ENCODE results near the gene DACT1. TPM values are rescaled to one million over a fixed set of nuclear protein-coding genes. Genes with fewer than 3 reads are reported as not detected.

Gene DACT1
- total and polyA plus RNA-seq, 9 donors, result 16.7 to 40.3 (median 27.1) TPM

- no peak for DNase-seq
- Histone ChIP-seq H3K36me3 (ENCODE audit: control insufficient read depth, insufficient read depth, low read length) (no peaks in the 10 kb centered on the region), H3K27ac (ENCODE audit: low read length) (no peak overlapping the region), H3K9me3 (replicated peaks; ENCODE audit: control insufficient read depth, low read depth, low read length) (no peaks in the 10 kb centered on the region), H3K4me3 (ENCODE audit: low read length) (no peak overlapping the region), H3K27me3 (ENCODE audit: control insufficient read depth, insufficient read depth, low read length) (no peaks in the 10 kb centered on the region), H3K4me1 (ENCODE audit: control insufficient read depth, insufficient read depth, low read length) (no peaks in the 10 kb centered on the region)
- 53% methylated on average over 6 of the region's 7 CpGs for WGBS (ENCODE audit: insufficient coverage)
Observed at GRCh38 chr14:58607131-58607951, 30.4 kb upstream of the DACT1 start.

GRCh38 chr14:58607952-58608317 lies 29.8 kb upstream of the DACT1 start:
- Histone ChIP-seq H3K4me1 (ENCODE audit: control insufficient read depth, insufficient read depth, low read length) (no peaks in the 10 kb centered on the region), H3K36me3 (ENCODE audit: control insufficient read depth, insufficient read depth, low read length) (no peaks in the 10 kb centered on the region), H3K27me3 (ENCODE audit: control insufficient read depth, insufficient read depth, low read length) (no peaks in the 10 kb centered on the region), H3K27ac (ENCODE audit: low read length) (no peak overlapping the region), H3K9me3 (replicated peaks; ENCODE audit: control insufficient read depth, low read depth, low read length) (no peaks in the 10 kb centered on the region), H3K4me3 (ENCODE audit: low read length) (no peak overlapping the region)
- no CpG with 5 or more reads among the region's 3 CpGs for WGBS (ENCODE audit: insufficient coverage)
- DNase-seq, result no peak

GRCh38 chr14:58617619-58618018 lies 20.1 kb upstream of the DACT1 start:
- Histone ChIP-seq H3K27me3 (ENCODE audit: control insufficient read depth, insufficient read depth, low read length) (no peaks in the 10 kb centered on the region), H3K9me3 (replicated peaks; ENCODE audit: control insufficient read depth, low read depth, low read length) (no peaks in the 10 kb centered on the region), H3K27ac (ENCODE audit: low read length) (no peak overlapping the region), H3K4me3 (ENCODE audit: low read length) (no peak overlapping the region), H3K4me1 (ENCODE audit: control insufficient read depth, insufficient read depth, low read length) (no peaks in the 10 kb centered on the region), H3K36me3 (ENCODE audit: control insufficient read depth, insufficient read depth, low read length) (no peaks in the 10 kb centered on the region)
- DNase-seq, result no peak
- WGBS (ENCODE audit: insufficient coverage), result no CpG with 5 or more reads among the region's 1 CpG

- Histone ChIP-seq H3K27me3 (ENCODE audit: control insufficient read depth, insufficient read depth, low read length) (no peaks in the 10 kb centered on the region), H3K36me3 (ENCODE audit: control insufficient read depth, insufficient read depth, low read length) (no peaks in the 10 kb centered on the region), H3K9me3 (replicated peaks; ENCODE audit: control insufficient read depth, low read depth, low read length) (no peaks in the 10 kb centered on the region), H3K27ac (ENCODE audit: low read length) (no peak overlapping the region), H3K4me3 (ENCODE audit: low read length) (no peak overlapping the region), H3K4me1 (ENCODE audit: control insufficient read depth, insufficient read depth, low read length) (no peaks in the 10 kb centered on the region)
- no peak for DNase-seq
- 0% methylated on average over 1 of the region's 2 CpGs for WGBS (ENCODE audit: insufficient coverage)
Observed at GRCh38 chr14:58620011-58620410, 17.8 kb upstream of the DACT1 start.

- H3K36me3 ChIP-seq (ENCODE audit: control insufficient read depth, insufficient read depth, low read length), result no peaks in the 10 kb centered on the region
- no peaks in the 10 kb centered on the region for H3K4me1 ChIP-seq (ENCODE audit: control insufficient read depth, insufficient read depth, low read length)
- H3K27ac ChIP-seq (ENCODE audit: low read length), result no peak overlapping the region
- H3K9me3 ChIP-seq (replicated peaks; ENCODE audit: control insufficient read depth, low read depth, low read length), result no peaks in the 10 kb centered on the region
- no peak for DNase-seq
- peaks cover 3% of the 10 kb centered on the region for H3K27me3 ChIP-seq (ENCODE audit: control insufficient read depth, insufficient read depth, low read length)
- 100% methylated on average over 1 of the region's 1 CpG for WGBS (ENCODE audit: insufficient coverage)
- no peak overlapping the region for H3K4me3 ChIP-seq (ENCODE audit: low read length)
Observed at GRCh38 chr14:58625438-58625837, 12.3 kb upstream of the DACT1 start.

- no peak overlapping the region for H3K27ac ChIP-seq (ENCODE audit: low read length)
- H3K36me3 ChIP-seq (ENCODE audit: control insufficient read depth, insufficient read depth, low read length), result no peaks in the 10 kb centered on the region
- H3K9me3 ChIP-seq (replicated peaks; ENCODE audit: control insufficient read depth, low read depth, low read length), result no peaks in the 10 kb centered on the region
- H3K4me1 ChIP-seq (ENCODE audit: control insufficient read depth, insufficient read depth, low read length), result no peaks in the 10 kb centered on the region
- whole genome bisulfite sequencing (ENCODE audit: insufficient coverage), result no CpG with 5 or more reads among the region's 3 CpGs
- no peak overlapping the region for H3K4me3 ChIP-seq (ENCODE audit: low read length)
- H3K27me3 ChIP-seq (ENCODE audit: control insufficient read depth, insufficient read depth, low read length), result peaks cover 3% of the 10 kb centered on the region
- no peak for DNase-seq
Observed at GRCh38 chr14:58626431-58626831, 11.3 kb upstream of the DACT1 start.

- peaks cover 10% of the 10 kb centered on the region for H3K27me3 ChIP-seq (ENCODE audit: control insufficient read depth, insufficient read depth, low read length)
- no peaks in the 10 kb centered on the region for H3K36me3 ChIP-seq (ENCODE audit: control insufficient read depth, insufficient read depth, low read length)
- H3K9me3 ChIP-seq (replicated peaks; ENCODE audit: control insufficient read depth, low read depth, low read length), result no peaks in the 10 kb centered on the region
- WGBS (ENCODE audit: insufficient coverage), result 61% methylated on average over 6 of the region's 6 CpGs
- H3K4me1 ChIP-seq (ENCODE audit: control insufficient read depth, insufficient read depth, low read length), result no peaks in the 10 kb centered on the region
- no peak overlapping the region for H3K27ac ChIP-seq (ENCODE audit: low read length)
- H3K4me3 ChIP-seq (ENCODE audit: low read length), result no peak overlapping the region
- DNase-seq, result no peak
Observed at GRCh38 chr14:58628406-58628805, 9.4 kb upstream of the DACT1 start.

GRCh38 chr14:58629281-58629680 lies 8.5 kb upstream of the DACT1 start:
- no peak for DNase-seq
- no peaks in the 10 kb centered on the region for H3K4me1 ChIP-seq (ENCODE audit: control insufficient read depth, insufficient read depth, low read length)
- no peaks in the 10 kb centered on the region for H3K9me3 ChIP-seq (replicated peaks; ENCODE audit: control insufficient read depth, low read depth, low read length)
- H3K27me3 ChIP-seq (ENCODE audit: control insufficient read depth, insufficient read depth, low read length), result peaks cover 12% of the 10 kb centered on the region
- no peak overlapping the region for H3K27ac ChIP-seq (ENCODE audit: low read length)
- H3K36me3 ChIP-seq (ENCODE audit: control insufficient read depth, insufficient read depth, low read length), result no peaks in the 10 kb centered on the region
- 0% methylated on average over 1 of the region's 1 CpG for WGBS (ENCODE audit: insufficient coverage)
- no peak overlapping the region for H3K4me3 ChIP-seq (ENCODE audit: low read length)

- DNase-seq, result no peak
- Histone ChIP-seq H3K27ac (ENCODE audit: low read length) (no peak overlapping the region), H3K4me1 (ENCODE audit: control insufficient read depth, insufficient read depth, low read length) (peaks cover 3% of the 10 kb centered on the region), H3K4me3 (ENCODE audit: low read length) (no peak overlapping the region), H3K36me3 (ENCODE audit: control insufficient read depth, insufficient read depth, low read length) (no peaks in the 10 kb centered on the region), H3K9me3 (replicated peaks; ENCODE audit: control insufficient read depth, low read depth, low read length) (no peaks in the 10 kb centered on the region), H3K27me3 (ENCODE audit: control insufficient read depth, insufficient read depth, low read length) (peaks cover 14% of the 10 kb centered on the region)
- WGBS (ENCODE audit: insufficient coverage), result 12% methylated on average over 9 of the region's 18 CpGs
Observed at GRCh38 chr14:58631732-58632131, 6.0 kb upstream of the DACT1 start.

- no peaks in the 10 kb centered on the region for H3K36me3 ChIP-seq (ENCODE audit: control insufficient read depth, insufficient read depth, low read length)
- H3K27ac ChIP-seq (ENCODE audit: low read length), result no peak overlapping the region
- H3K9me3 ChIP-seq (replicated peaks; ENCODE audit: control insufficient read depth, low read depth, low read length), result no peaks in the 10 kb centered on the region
- 46% methylated on average over 2 of the region's 3 CpGs for WGBS (ENCODE audit: insufficient coverage)
- peaks cover 14% of the 10 kb centered on the region for H3K27me3 ChIP-seq (ENCODE audit: control insufficient read depth, insufficient read depth, low read length)
- no peak for DNase-seq
- peaks cover 8% of the 10 kb centered on the region for H3K4me1 ChIP-seq (ENCODE audit: control insufficient read depth, insufficient read depth, low read length)
- no peak overlapping the region for H3K4me3 ChIP-seq (ENCODE audit: low read length)
Observed at GRCh38 chr14:58633831-58634230, 3.9 kb upstream of the DACT1 start.
